PFSK-1 (cell line): ENCODE data around the gene GABRA1.

ENCODE experiments used
- POLR2AphosphoS5 ChIP-seq: IDR thresholded peaks from 2 replicates; pipeline ENCODE4 v1.6.1; 2012; ENCODE audit warnings: low read depth, mild to moderate bottlenecking, control low read depth, low read length, moderate library complexity
- REST ChIP-seq, 2 experiments: IDR thresholded peaks; 2 replicates each; pipeline versions ENCODE4 v1.6.1 to v1.8.0; 2011 to 2012; ENCODE audit warnings: low read depth in 2 of 2, low read length in 2 of 2, control low read depth in 1 of 2, inconsistent platforms in 1 of 2, mild to moderate bottlenecking in 1 of 2, moderate library complexity in 1 of 2; ENCODE audit not compliant: insufficient read depth in 1 of 2
- SIN3A ChIP-seq: IDR thresholded peaks from 2 replicates; pipeline ENCODE4 v1.6.1; 2012; ENCODE audit warnings: mild to moderate bottlenecking, low read length, moderate library complexity, borderline replicate concordance; ENCODE audit not compliant: insufficient read depth

- no peak for TF ChIP-seq POLR2AphosphoS5
- no peak for TF ChIP-seq SIN3A
- no peak for TF ChIP-seq REST (IDR thresholded peaks at IDR 0.05; ENCODE audit: insufficient read depth in 1 of 2, low read depth in 2 of 2, low read length in 2 of 2)
Observed at GRCh38 chr5:161847447-161847846, 473 bp upstream of the GABRA1 start.
